Lung microvascular endothelial cell (primary cell): ENCODE results near the gene ZFYVE19. TPM values are rescaled to one million over a fixed set of nuclear protein-coding genes. Genes with fewer than 3 reads are reported as not detected.

Experiments
- DNase-seq, 2 donors: peaks; one replicate each; pipeline versions ENCODE4 v3.0.0 to v3.0.0-alpha.2; 2010; ENCODE audit warnings: low read depth in 2 of 2
- total RNA-seq: library from RNA; depleted of rRNA; stranded (reverse); fragments of >200 nt; gene quantifications from 2 replicates; pipeline ENCODE4 v1.2.1, GENCODE V29; 2014

Gene ZFYVE19, protein sequence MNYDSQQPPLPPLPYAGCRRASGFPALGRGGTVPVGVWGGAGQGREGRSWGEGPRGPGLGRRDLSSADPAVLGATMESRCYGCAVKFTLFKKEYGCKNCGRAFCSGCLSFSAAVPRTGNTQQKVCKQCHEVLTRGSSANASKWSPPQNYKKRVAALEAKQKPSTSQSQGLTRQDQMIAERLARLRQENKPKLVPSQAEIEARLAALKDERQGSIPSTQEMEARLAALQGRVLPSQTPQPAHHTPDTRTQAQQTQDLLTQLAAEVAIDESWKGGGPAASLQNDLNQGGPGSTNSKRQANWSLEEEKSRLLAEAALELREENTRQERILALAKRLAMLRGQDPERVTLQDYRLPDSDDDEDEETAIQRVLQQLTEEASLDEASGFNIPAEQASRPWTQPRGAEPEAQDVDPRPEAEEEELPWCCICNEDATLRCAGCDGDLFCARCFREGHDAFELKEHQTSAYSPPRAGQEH
- total RNA-seq: 18.1 and 21.4 TPM in 2 replicates

DNA sequence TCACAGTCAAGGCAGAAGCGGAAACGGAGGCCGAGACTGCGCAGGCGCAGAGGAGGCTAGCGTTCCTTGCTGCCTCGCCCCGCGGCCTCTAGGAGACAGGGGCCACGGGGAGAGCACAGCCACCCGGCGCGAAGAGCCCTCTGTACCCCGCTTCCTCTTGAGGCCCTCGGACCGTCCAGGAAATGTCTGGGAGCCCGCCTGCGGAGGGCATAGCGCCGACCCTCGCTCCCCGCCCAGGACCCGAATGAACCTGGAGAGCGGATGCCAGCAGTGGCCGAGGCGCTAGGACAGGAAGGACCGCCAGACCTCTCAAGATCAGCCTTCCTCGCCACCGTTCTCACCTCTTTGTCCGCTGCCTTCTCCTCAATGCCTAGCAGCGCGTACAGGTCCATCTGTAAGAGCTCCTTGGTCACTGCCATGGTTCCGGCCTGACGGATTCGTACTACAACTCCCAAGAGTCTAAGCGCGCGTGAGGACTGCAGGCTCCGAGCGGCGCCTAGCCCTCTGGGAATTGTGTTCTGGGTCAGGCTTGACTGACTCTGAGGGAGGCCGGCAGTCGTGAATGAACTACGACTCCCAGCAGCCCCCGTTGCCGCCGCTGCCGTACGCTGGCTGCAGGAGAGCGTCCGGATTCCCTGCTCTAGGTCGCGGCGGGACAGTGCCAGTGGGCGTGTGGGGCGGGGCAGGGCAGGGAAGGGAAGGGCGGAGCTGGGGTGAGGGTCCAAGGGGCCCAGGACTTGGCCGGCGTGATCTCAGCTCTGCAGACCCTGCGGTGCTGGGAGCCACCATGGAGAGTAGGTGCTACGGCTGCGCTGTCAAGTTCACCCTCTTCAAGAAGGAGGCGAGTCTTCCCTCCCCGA lies at the start of gene ZFYVE19, which contains the start of gene DNAJC17:
Gene ZFYVE19 (plus strand): TSS at position 62 of the 860 bp plus-strand sequence. CDS start 501 bp downstream, at position 563.
Gene DNAJC17 (minus strand): TSS at position 446 of the 860 bp plus-strand sequence. CDS start 27 bp downstream, at position 419.
- peak; percentile 98 to 99 for DNase-seq

DNA sequence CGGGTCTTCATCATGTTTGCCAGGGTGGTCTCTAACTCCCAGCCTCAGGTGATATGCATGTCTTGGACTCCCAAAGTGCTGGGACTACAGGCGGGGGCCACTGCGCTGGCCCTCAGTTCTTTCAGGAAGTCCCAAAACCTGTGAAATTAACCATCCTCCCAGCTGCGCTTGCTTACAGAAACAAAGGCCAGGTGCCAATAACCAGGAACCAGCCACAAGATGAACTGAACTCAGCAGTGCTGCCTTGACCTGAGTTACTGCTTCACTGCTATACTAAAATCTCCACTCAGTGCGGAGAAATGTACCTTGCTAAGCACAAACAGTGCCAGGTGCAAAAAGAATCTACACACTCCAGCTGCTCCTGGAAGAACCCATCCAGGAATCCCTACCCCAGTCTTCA lies 46.9 kb upstream of the ZFYVE19 start:
- no peak for DNase-seq

DNA sequence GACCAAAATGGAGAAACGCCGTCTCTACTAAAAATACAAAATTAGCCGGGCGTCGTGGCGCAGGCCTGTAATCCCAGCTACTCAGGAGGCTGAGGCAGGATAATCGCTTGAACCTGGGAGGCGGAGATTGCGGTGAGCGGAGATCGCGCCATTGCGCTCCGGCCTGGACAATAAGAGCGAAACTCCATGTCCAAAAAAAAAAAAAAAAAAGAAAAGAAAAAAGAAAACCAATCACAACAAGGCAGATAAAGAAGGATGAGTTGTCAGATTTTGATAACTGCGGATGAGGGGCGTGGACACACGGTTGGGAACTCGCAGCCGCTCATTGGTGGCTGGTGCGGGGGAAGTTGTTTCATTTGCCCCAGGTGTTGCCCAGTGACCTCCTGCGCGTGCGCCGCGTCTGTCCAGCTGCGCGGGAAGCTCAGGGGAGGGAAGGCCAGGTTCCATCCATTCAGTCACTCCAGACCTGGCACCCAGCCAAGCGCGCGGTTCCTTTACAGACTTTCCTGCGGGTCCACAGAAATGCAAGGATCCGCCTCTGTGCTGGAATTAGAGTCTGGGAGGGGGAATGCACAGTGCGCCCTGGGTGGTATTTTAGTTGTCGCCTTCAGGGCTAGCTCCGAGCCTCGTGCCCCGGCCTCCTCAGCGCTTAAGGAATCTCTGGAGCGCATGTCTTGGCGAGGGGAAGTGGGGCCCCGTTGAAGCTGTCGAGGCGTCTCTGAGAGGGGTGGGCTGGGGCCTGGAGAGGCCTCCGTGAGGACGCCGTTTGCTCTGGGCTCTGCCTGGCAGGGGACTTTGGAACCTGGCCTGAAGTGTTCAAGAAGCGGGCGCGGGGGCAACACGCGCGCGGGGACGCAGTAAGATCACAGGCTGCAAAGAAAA lies 43.7 kb upstream of the ZFYVE19 start:
- peak; percentile 49 to 89 for DNase-seq

DNA sequence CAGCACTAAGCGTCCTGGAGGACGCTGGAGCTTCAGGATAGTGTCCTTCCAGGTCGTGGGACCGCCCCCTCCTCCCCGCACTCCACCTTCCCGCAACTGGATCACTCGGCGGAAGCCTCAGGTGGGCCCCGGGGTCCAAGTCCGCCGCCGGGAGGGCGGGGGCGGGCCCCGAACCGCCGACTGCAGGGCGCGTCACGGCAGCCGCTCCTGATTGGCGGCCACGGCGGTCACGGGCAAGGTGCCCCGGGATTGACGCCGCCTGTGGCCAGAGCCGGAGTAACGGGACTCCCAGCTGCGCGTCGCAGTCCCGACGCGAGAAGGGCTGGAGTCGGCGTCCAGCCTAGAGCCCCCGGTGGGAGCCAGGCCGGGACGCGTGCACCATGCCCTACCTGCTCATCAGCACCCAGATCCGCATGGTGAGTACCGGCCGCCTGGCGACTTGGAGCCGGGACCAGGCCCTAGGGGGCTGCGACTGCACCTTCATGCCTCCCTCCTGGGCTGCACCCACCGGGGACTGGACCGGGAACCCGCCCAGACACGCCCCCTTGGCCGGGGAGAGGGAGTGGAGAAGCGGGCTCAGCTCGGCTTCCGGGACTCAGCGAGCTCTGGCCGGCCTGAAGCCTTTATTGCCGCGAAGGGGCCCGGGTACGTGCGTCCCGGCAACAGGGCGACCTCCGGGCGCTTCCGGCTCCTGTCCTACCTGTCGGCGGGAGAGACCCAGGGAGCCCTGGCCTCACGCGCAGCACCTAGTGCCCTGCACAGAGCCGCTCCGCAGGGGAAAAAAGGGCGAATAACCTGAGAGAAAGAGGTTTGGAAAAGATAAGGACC lies 42.9 kb upstream of the ZFYVE19 start, which contains the start of gene GCHFR:
Gene GCHFR (plus strand): TSS at position 268 of the 828 bp plus-strand sequence. CDS start 113 bp downstream, at position 381.
- peak; percentile 63 to 82 for DNase-seq

DNA sequence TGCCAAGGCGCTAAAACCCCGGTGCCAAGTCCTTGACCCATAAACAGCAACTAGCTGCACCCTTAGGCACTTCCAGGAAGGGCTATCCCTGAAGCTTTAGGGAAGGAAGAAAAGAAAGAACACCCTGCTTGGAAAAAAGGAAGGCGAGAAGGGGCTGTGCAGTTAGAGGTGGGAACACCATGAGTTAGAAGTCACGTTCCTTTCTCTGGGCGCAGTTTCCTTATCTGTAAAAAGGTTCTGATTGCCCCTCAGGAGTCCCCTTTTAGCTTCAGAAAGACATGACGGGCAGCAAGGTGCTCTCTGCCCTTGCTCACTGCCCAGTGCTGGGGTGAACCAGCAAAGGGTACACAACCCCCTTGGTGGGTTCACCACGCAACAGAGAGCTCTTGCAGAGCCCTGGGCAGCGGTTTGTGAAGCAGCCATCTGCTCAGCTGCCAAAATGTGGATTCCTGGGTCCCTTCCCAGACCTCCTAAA lies 42.2 kb upstream of the ZFYVE19 start:
- DNase-seq: no peak

DNA sequence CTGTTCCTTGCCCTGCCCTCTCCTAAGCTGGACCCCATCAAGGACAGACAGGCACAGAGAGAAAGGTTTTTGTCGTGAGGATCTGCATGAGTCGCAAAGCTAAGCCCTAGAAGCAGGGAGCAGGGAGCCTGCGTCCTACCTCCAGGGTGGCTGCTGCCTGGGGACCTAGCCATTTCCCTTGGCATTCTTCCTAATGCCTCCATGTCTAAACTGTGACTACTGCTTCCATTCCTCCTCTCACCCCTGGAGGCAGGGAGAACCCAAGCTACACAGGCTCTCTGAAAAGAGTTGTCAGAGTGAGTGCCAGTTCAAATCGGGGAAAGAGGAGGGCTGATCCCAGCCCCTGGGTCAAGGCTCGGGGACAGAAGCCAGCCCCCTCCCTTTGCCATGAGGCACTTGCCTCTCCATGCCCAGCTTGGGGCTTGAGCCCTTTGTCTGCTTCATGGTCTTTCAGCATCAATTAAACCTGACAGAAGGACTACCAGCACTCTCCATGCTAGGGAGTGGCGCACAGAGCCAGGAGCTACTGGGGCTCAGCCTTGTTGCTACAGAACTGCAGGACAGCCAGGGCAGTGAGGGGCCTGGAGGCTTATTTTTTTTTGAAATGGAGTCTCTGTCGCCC lies 40.6 kb upstream of the ZFYVE19 start:
- no peak for DNase-seq

DNA sequence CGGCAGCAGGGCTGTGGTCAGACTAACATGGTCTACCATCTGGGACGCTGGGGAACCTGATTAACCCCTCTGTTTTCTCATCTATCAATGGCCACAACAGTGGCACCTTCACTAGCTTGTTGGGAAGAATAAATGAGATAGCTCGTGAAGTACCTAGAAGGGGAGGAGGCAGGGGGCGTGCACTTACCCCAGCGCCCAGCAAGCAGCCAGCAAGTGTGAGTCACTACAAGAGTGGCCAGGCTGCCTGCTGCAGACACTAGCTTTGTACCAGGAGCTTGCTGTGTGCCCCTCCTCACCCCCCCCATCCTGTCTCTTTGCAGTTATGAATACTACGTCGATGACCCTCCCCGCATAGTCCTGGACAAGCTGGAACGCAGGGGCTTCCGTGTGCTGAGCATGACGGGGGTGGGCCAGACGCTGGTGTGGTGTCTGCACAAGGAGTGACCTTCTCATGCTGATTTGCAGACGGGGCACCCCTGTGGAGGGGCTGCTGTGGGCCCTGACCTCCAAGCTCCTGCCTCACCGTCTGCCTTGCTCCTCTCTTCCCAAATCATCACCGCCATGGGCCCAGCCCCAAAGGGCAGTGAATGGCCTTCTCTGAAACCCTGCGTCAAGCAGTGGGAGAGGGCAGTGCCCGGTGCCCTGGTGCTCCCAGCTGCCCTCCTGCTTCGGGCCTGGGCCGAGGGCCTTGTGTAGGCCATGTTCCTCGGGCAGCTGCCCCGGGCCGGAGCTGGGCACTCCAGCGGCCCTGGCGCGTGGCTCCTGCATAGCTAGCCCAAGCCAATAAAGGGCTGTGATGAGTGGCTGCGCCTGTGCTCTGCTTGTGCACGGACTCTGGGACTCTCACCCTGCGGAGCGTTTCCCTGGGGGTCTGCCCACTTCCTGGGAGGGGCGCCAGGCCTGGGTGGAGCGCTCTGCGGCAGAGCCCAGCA lies 39.7 kb upstream of the ZFYVE19 start:
- peak in 1 of 2 donors; percentile 67 for DNase-seq

DNA sequence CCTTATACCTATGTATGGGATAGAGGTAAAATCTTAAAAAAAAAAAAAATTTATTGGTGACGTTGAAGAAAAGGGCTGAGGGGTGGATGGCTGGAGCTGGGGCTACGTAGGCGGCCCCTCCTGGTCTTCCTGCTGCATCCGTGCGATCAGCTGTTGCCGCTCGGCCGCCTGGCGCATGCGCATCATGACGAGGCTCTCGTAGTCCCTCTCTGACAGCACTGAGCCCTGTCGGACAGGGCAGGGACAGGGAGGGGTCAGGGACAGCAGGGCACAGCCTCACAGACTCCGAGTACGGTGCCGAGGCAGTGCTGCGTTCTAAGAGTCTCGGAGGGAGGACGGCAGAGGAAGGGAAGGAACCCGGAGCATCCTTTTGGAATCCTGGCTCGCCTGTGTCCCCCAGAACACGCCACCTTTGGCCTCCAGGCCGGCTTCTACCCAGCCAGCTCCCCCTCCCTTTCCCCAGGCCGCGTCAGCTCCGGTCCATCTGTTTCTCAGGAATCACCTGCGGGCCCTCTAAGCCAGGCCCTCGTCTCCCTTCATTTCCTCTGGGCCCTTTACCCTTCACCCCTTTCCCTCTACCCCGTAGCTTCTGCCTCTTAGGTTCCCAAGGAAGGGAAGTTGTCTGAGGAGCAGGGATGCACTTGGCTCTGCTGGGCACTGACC lies 38.9 kb upstream of the ZFYVE19 start:
- DNase-seq: peak in 1 of 2 donors; percentile 34

DNA sequence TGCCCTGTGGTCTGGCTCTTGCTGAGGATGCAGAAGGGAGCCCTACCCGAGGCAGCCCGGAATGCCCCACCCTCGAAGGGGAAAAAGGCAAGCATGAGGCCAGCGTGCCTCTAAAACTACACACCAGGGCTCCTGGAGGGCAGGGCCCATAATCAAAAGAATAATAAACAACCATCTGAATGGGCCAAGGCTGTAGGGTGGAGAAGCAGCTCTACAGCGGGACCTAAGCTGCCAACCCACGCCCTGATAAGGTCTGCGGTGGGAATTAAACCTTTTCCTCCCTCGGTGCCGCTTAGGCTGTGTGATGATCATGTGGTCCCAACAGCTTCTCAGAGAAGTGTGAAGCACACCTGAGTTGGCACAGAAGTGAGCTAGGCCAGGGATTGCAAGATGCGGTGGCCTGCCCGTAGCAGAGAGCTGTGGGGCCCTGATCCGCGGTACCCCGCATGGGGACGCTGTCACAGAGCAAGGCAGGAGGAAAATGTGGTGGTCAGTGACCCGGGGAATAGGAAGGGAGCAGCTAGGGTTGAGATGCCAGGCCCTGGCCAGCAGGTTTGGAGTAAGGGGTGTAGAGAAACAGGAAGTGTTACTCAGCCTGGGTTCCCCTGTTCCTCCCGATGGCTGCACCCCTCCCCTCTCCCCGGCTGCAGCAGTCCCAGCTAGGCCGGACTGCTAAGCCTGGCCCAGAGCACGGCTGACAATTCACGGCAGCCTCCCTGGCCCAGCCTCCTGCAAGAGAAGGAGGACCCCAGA lies 38.2 kb upstream of the ZFYVE19 start:
- DNase-seq: peak in 1 of 2 donors; percentile 23

DNA sequence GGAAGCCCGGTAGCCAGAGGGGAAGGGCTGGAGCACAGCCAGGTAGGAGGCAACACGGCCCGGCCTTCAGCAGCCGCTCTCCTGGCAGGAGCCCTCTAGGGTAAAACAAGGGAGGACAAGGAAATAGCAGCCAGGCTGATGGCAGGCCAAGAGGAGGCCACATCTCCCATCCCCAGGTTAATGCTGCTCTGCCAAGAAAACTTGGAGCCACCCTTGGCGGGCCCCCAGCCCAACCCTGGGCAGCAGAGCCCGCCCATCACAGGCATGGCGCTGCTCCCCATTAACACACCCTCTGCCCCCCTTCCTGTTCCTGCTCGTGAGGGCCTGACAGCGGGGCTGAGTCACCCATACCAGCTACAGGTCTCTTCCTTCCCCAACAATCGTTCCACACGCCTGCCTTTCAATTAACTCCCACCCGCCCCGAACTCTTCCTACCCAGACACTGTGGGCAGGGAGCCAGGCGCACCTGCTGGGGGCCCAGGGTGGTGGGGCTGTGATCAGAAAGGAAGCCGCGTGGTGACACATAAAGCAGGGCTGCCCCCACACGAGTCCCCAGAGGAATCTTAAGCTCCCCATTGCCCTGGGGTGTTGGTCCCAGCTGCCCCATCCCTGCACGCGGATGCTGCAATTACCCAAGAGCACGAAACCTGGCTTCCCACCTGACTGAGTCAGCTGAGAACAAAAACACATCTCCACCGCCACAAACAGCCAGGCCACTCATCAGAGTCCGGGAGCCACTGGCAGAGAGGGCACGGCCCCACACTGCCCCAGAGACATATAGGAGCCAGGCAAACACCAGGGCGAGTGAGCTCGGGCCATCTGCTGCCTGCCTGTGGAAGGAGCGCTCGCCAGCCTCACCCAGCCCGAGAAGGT lies 37.4 kb upstream of the ZFYVE19 start, which contains the start of gene C15orf62:
Gene C15orf62 (plus strand): TSS at position 707 of the 873 bp plus-strand sequence. CDS start 516 bp downstream, outside the sequence.
- peak; percentile 70 to 72 for DNase-seq

DNA sequence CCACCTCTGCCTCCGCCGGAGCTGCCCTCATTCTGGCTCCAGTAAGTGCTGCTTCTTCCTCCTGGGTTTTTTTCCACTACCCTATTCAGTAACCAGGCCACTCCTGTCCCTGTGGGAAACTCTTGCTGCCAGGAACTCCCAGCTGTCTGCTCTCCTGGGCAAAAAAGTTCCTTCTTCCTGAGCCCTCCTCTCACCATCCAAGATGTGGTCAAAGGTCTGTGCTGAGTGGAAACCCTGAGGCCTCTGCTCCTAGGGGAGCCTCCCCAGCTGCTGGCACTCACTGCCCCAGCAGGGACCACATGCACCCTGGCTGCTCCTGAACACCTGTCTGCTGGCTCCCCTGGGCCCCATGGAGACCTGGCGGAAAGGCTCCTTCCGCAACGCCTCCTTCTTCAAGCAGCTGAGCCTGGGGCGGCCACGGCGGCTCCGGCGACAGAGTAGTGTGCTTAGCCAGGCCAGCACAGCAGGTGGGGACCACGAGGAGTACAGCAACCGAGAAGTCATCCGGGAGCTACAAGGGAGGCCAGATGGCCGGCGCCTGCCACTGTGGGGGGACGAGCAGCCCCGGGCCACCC lies 36.7 kb upstream of the ZFYVE19 start:
- peak in 1 of 2 donors; percentile 21 for DNase-seq

DNA sequence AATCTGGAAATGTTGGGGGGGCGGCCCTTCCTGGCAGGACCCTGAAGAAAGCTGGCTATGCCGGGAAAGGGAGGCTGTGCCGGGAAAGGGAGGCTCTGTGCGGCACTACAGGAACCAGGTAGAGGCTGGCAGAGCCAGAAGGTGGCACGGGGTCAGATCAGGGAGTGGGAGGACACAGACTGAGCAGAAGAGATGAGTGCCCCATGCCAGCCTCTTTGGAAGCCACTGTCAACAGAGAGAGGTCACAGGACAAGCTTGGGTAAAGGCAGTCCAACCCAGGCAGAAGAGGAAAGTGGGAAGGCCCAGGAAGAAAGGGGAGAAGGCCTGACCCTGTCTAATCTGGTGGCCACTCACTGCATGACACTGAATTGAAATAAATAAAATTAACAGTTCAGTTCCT lies 35.6 kb upstream of the ZFYVE19 start:
- DNase-seq: no peak

DNA sequence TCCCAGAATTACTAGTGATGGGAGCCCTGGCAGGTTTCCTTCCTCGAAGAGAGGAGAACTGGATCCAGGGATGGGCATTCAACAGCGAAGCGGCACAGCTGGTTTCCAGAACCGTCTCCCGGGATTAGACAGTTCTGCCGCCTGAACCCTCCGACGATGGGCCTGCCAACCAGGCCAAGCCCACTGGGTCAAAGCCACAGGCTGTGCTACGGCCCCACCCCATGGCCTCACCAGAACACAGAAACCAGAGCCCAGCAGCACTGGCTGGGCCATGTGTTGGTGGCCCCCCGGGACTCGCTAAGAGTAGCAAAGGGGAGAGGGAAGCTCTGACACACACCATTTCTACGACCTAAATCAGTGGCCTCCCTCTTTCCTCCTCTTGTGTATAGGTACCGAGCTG lies 34.9 kb upstream of the ZFYVE19 start:
- no peak for DNase-seq

DNA sequence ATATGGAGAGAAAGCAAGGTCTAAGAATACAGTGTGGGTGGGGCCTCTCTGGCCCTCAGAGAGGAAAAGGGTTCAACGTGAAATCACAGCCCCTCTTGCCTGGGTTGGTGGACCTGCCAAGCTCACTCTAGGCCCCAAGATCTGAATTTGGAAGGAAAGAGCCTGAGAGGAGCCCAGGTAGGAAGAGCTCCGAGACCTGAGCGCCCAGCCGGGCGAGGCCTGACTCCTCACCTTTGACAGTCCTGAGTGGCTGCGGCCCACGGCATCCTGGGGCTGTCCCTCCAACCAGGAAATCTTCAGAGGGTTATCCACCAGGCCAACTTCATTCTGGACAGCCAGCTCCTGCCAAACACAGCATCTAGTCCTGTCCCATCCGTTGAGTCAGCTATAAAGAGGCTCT lies 33.4 kb upstream of the ZFYVE19 start:
- no peak for DNase-seq

DNA sequence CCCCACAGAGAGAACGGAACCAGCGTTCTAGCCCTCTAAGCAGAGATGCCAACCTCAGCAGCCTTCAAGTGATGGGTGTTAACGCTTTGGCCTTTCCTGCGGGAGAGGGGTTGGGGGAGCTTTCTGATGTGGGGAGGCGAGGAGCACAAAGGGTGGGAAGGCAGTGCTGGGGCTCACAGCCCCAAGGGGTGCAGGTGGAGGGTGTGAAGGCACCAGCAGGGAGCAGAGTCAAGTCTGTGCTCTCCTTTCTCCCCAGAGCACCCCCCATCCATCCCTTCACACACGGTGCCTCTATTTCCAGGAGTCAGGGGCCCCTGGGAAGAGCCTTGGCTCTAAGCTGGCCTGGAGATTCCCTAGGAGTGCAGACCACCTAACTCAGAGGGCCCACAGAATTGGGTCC lies 33.0 kb upstream of the ZFYVE19 start:
- no peak for DNase-seq

DNA sequence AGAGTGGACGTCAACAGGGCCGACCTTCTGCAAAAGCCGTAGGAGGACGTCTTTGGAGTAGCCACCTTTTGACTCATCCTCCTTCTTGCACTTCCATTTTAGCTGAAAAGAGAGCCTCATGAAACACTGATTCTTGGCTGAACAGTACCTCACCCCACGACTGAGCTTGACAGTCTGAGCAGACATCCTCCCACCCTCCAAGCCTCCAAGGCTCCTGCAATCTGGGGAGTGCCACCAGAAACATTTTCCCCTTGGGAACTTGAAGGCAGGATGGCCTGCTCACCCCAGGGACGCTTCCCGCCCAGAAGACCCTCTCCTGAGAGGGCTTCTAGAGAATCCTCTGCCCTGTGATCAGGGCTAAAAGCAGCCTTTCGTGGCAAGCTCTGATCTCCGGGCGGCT lies 31.9 kb upstream of the ZFYVE19 start:
- DNase-seq: no peak
